ENCODE results near the gene LDAH.

Gene LDAH

DNA sequence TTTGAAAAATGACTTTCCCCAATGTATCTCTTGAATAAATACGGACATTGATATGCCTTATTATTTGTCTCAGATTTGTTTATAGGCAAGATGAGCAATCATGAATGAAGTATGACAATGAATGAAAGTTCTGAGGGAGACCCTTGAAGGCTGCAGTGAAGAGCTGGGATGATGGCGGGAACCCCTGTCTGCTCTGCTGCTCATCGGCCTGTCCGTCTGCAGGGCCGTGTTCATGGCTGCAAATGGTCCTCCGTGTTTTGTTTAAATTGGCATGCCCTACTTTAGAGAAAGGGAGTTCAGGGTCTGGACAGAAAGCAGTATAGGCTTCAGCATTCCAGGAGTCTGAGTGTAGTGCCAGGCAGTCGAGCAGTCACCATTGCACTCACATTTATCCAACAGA is 170.8 kb downstream of the LDAH start:
- no peak for DNase-seq (ENCODE audit: low read depth in 2 of 2)

DNA sequence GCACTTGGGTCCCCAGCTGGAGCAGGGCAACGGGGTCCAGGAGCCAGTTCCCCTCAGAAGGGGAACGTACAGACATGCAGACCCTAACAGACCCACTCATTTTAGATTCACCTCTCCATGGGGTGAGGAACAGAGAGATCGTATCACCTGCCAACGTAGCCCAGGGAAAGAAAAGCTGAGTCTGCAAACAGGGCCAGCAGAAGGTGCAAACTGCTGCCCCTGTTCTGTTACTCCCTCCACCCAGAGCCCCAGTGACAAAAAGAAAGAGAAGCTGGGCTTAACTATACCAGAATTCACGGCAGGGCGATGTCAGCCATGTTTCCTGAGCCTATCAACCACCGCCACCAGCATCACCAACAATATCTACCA is 171.2 kb downstream of the LDAH start:
- no peak for DNase-seq (ENCODE audit: low read depth in 2 of 2)

DNA sequence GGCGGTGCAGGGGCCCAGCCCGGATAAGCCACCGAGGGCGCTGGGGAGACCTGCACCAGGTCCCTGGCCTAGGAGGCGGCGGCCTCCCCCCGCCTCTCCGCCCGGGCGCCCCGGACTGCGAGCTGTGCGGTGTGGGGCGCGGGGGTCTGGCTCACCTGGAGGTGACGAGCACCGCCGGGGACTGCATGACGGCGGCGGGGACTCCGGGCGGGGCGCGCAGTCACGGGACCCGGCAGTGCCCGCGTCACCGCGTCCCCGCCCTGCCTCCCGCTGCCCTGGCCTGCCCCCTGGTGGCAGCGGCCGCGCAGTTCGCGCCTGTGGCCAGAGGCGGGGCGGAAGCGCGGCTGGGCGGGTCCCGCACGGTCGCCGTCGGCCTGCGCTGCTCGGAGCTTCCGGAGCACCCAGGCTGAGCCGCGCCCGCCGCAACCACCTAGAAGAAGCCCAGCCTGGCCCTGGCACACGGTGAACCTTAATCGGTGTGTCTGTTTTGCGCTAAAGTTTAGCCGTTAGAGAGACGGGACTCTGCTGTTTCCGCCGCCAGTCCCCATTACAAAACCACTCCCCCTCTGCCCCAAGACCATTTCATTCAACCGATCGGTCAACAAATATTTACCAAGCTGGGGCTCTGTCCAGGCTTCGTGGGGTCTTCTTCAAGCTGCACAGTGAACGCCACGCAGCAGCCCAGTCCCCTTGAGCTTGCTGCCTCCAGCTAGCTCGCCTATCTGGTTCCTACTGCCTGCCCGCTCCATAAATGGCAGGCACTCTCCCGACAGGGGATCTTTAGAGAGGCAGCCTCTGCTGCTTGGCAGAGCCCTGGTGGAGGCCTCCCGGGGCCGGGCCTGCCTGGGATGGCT is 171.8 kb downstream of the LDAH start, which contains the start of gene HS1BP3:
Gene HS1BP3 (minus strand): TSS at position 222 of the 854 bp plus-strand sequence. CDS start 35 bp downstream, at position 187.
- peak; percentile 73 to 74 for DNase-seq (ENCODE audit: low read depth in 2 of 2)

- no peak for DNase-seq (ENCODE audit: low read depth in 2 of 2)
Observed at GRCh38 chr2:20650393-20650876, 172.5 kb downstream of the LDAH start.

DNA sequence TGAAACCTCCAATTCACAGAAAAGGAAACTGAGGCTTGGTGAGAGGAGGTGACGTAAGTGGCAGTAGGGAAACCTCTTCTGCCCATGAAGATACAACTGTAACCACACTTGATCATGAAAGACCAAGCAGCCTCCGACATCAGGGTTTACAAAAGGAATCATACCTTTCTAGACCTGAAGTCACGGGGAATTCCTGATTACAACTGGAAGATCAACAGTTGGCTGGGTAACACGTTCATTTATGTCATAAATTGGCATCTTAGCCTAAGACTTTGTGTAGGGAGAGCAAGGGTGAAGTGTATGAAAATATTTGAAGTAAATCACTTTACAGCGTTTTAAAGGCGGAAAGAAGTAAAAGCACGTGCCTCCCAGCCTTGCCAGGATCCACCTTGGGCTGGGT is 172.9 kb downstream of the LDAH start:
- no peak for DNase-seq (ENCODE audit: low read depth in 2 of 2)

GRCh38 chr2:20649576-20649975 is 173.3 kb downstream of the LDAH start:
- no peak for DNase-seq (ENCODE audit: low read depth in 2 of 2)

GRCh38 chr2:20648831-20649230 is 174.1 kb downstream of the LDAH start:
- no peak for DNase-seq (ENCODE audit: low read depth in 2 of 2)

- DNase-seq (ENCODE audit: low read depth in 2 of 2) = no peak
Observed at GRCh38 chr2:20648206-20648605, 174.7 kb downstream of the LDAH start.

DNA sequence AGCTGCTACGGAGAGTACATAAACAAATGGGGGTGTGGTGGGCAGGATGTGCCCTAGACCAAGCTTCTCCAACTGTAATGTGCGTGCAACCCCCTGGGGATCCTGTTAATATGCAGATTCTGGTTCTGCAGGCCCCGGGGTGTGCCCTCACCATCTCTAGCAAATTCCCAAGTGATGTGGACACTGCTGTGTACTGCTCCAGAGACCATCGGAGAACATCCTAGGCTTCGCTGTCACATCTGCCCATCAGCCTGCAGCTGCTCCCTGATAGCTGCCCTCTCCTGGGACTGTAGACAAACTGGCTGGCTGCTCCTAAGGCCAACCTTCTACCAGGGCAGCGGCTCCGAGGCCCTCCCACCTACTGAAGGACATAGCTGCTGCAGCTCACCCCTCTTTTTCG is 175.2 kb downstream of the LDAH start:
- no peak for DNase-seq (ENCODE audit: low read depth in 2 of 2)

DNA sequence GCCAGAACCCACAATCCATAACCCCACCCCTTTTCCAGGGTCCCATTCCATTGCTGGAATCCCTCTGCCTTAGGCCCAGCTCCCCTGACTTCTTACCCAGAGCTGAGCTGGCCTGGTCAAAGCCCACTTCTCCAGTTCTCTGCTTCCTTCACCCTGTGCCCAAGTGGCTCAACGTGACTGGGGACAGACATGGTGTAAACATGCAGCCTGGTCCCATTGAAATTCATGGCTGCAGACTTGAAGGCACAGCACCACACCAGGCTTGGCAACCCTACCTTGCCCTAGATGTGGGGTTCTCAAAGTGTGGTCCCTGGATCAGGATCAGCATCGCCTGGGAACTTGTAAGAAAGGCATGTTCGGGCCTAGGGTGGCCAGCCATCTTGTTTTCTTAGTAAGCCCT is 175.7 kb downstream of the LDAH start:
- no peak for DNase-seq (ENCODE audit: low read depth in 2 of 2)

DNA sequence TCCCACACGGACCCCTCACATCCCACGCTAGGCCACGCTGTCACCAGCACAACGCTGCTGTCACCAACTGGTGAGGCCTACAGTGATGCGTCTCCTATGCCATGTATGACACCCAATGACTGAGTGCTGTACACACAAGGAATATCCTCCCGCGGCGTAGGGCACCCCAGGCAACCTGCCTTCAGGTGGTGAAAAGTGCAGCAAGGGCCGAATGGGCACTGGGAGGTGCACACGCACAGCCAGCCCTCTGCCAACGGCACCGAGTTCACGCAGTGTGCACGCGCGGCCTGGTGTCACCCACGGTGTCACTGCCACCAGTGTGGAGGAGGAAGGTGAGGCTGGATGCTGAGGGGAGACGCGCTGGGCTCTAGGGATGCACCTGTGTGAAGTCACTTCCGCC is 176.5 kb downstream of the LDAH start:
- DNase-seq (ENCODE audit: low read depth in 2 of 2) = no peak

- no peak for DNase-seq (ENCODE audit: low read depth in 2 of 2)
Observed at GRCh38 chr2:20645761-20646160, 177.1 kb downstream of the LDAH start.

DNA sequence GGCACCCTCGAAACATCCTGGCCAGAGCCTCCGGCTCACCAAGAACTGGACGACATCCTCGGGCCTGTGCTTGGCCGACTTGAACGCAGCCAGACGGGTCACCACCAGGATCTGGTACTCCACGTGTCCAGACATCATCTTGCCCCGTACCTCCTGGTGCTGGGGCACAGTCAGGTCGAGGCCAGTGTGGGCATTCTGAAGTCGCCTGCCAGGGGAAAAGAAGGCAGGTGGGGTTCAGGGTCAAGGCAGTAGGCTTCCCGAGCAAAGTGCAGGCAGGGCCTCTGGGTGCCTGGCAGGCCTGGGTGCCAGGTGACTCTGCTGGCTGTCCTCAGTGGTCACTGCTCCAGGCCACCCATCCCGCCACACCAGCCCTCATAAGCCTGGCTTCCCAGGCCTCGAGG is 177.6 kb downstream of the LDAH start:
- no peak for DNase-seq (ENCODE audit: low read depth in 2 of 2)

DNA sequence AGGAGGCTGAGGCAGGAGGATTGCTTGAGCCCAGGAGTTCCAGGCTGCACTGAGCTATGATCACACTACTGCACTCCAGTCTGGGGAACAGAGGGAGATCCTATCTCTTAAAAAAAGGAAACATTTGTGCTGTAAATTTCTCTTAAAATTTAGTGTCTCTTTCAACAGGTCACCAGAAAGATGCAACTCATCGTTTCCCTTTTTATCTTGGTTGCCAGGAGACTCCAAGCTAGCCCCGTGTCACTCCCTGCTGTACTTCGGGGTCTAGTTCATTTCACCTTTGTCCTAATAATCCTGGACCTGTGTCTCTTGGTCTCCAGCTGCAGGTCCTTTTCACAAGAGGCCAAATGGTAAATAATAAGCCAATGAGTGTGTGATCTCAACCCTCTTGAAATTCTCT is 179.1 kb downstream of the LDAH start:
- DNase-seq (ENCODE audit: low read depth in 2 of 2) = no peak

DNA sequence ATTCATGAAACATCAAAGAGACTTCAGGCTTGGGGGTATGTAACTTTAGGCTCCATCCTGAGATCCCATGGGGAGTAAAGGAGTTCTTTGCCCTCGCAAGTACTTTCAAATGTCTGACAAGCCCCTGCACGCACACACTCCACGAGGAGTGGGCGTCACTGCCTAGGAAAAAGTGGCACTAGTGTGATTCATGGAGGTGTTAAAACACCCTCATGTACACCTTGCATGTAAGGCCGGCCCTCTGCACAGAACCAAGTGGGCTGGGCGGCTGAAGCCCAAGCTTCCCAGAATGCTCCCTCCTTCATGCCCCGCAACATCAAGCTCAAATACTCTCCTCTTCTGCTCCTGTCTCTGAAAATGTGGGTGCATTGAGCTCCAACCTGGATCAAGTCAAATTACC is 179.8 kb downstream of the LDAH start:
- DNase-seq (ENCODE audit: low read depth in 2 of 2) = no peak

- peak; percentile 51 to 67 for DNase-seq (ENCODE audit: low read depth in 2 of 2)
Observed at GRCh38 chr2:20642055-20642971, 180.6 kb downstream of the LDAH start.

DNA sequence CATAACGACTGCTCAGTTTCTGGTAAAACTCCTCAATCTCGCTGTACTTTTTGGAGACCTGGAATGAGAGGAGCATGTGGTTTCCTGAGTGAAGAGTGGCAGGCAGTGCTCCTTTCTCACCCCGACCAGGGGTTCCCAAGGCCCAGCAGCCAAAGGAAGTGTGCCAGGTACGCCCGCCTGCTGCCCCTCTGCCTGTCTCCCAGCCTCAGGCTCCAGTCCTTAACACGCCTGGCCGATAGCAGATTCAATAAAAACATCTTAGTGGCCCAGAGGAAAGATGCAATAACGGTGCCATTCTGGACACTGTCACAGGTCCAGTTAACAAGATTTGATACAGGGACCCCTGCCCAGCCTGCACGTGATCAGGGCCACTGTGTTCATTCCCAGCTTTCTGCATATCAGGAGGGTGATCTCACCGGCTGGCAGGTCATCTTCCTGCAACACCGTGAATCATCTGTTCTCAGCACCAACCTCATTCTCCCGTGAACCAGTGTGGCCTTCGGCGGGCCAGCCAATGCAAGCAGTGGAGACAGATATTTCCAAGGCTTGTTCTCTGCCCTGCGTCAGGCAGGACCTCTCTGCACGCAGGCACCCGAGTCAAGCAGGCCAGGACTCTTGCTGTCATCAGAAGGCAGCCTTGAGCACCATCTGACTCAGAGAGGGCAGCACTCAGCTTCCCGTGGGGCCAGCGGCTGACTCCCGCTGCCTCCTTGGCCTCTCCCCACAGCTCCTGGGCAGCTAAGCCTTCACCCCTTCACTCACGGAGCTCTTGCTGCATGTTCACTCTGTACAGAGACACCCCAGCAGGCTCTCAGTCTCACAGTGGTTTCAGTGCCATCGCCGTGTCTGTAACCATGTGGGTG is 181.5 kb downstream of the LDAH start:
- no peak for DNase-seq (ENCODE audit: low read depth in 2 of 2)

DNA sequence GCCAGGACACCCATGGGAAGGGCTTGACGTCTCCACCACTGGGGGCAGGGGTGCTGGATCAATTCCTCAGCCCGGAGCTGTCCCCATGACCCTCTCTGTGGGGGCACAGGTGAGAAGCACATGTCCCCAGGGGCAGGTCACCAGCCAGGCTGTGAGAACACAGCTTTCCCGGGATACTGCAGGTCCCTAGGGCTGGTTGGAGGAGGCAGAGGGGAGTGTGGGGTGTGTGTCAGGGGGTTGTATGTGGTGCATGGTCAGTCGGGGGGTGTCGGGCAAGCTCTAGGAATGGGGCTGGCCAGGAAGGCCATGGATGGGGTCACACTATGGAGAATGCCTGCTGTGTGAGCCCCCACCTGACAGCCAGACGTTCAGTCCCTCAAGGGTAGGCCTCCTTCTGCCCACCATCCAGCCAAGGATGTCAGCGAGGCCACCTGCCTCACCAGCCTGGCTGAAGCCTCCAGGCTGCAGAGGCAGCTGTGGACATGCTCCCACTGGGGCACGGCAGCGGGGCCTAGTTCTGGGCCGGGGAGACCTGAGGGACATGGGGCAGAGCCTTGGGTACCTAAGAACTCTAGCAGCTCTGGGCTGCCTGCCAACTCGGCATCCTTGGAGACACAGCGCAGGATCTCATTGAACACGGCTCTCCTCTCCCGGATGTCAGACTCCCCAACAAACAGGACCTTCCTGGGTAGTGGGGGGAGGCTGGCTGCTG is 182.3 kb downstream of the LDAH start:
- no peak for DNase-seq (ENCODE audit: low read depth in 2 of 2)

- no peak for DNase-seq (ENCODE audit: low read depth in 2 of 2)
Observed at GRCh38 chr2:20638646-20639430, 184.1 kb downstream of the LDAH start.

DNA sequence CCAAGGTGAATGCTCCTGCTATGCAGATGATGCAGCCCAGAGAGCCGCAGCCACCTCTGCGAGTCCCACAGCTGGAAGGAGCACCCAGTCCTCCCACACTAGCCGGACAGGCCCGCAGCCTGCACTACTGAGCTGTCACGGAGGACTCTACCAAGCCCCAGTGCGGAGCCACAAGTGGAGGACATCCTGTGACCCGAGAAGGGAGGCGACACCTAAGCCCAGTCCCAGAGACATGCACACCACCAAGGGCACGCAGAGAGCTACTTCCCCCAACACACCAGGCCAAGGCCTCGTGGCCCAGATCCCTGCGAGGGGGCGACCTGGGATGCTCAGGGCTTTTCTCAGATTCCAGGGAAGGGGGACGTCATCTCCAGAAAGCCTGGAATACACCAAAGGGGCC is 184.9 kb downstream of the LDAH start:
- DNase-seq (ENCODE audit: low read depth in 2 of 2) = no peak
